HS-27A (cell line): Measurements from ENCODE around the gene CNTNAP1.

ENCODE experiments used
- DNase-seq: peaks from one replicate; pipeline ENCODE4 v3.0.0-alpha.2; 2012; ENCODE audit warnings: low read depth, missing footprints

Gene CNTNAP1

GRCh38 chr17:42670789-42671657 lies 11.3 kb upstream of the CNTNAP1 start:
- DNase-seq, result no peak

DNA sequence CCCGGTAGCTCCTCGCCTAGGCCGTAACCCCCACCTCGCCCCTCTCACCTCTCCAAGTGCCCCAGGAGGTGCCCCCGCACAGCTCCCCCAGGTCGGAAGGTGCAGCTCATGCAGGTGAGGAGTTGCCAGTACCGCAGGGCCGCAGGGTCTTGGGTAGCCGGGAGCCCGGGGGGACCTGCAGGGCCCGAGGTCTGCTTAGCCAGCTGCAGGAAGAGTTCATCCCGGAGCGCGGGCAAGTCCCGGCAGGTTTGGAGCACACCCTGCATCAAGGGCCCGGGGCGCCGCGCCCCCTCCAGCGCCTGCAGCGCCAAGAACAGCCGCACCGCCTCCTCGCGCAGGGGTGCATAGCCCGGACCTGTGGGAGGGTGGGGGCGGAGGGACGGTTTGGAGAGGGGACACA lies 10.3 kb upstream of the CNTNAP1 start:
- DNase-seq, result no peak

GRCh38 chr17:42673266-42673884 lies 9.0 kb upstream of the CNTNAP1 start:
- DNase-seq, result no peak

- DNase-seq, result no peak
Observed at GRCh38 chr17:42673885-42674754, 8.2 kb upstream of the CNTNAP1 start.

DNA sequence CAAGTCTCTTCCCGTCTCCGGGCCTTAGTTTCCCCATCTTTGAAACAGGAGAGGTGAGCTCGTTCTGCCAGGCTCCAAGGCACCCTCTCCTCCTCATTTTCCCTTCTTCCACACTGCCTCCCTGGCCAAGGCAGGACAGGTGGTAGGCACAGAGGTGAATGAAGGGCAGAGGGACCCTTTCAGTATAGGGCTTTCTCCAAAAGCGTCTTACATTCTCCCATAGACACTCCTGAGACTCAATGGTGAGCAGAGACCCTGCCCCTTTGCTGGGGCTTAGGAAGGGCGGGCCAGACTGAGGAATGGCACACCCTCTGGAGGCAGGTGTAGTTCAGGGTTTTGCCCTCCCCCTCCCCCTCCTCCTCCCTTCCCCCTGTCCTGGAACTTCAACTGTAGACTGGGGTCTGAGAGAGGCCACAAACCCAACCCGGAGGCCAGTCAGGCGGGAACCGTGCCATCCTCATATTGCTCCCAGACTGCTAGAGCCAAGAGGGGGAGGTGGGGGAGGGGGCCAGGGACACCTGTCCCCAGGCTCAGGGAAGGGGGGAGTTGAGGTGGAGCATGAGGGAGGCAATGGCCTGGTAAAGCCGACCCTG lies 7.5 kb upstream of the CNTNAP1 start:
- no peak for DNase-seq

DNA sequence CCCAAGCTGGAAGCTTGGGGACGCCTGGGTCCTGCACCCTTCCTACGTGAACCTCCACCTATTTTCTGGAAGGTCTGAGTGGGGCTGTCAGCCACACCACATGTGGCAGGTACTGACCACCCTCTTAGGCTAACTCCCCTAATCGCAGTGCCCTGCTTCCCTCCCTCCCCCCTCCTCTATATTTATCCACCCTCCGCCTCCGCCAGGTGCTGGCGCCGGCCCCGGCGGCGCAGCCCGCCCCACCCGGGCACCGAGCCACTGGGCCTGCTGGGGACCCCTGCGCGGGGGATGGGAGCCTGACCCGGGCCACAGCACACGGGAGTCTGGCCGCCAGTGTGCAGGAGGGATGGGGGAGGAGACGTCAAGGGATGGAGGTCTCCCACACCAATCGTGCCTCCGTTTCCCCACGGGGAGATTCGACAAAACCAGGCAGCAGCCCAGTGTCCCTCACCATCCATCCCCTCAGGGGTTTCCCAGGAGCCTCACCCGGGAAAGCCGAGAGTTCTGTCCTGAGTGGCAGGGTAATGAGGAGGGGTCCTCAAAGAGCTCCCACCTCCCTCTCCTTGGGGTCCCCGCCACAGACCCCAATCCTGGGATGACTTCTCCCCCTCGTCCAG lies 6.9 kb upstream of the CNTNAP1 start:
- no peak for DNase-seq

DNA sequence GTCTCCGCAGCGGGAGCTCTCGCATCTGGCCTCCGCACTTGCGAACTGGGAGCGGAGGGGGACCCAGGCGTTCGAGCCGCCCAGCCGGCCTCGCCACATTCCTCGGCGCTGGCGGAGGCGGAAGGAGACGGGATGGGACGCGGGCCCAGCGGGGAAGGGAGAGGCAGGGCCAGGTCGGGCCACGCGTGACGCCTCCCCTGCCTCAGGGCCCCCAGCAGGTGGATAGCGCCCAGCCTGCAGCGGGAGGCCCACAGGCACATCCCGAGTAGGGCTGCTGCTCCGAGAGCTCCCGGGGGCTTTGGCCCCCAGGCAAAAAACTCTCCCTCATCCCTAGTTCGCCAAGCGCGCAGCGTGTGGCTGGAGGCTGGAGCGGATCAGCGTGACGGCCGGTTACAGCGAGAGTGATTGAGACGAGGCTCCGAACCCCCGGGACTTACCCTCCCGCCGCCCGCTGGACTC lies 6.3 kb upstream of the CNTNAP1 start:
- DNase-seq, result no peak

- no peak for DNase-seq
Observed at GRCh38 chr17:42676424-42677011, 5.8 kb upstream of the CNTNAP1 start, which contains the start of gene PLEKHH3. Gene PLEKHH3 (minus strand): TSS chr17:42676994. CDS start chr17:42676563, 431 bp downstream.

GRCh38 chr17:42677012-42677857 lies 5.1 kb upstream of the CNTNAP1 start:
- peak; percentile 92 for DNase-seq

- DNase-seq, result peak; percentile 73
Observed at GRCh38 chr17:42677921-42678781, 4.2 kb upstream of the CNTNAP1 start.

DNA sequence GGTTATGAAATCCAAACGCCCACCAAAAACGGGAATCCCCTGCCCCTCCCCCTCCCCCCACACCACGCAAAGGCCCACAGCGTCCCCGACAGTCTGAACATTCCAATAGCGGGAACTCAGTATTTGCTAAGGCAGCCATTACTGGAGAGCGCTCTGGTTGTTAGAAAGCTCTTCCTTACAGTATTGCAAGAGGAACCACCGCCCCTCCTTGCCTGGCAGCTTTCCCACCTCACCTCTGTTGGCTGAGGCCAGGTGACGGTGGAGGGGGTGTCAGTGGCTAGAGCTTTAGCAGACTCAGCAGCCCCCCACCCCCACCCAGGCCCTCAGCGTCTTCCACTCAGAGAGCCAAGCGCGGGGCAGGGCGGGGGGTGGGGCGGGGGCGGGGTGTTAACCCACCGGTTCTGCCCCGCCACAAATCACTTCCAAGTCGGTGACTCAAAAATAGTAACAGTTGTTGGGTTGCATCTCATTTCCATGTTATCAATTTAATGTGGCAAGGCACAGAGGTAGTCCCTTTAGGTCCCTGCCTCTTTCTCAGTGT lies 3.3 kb upstream of the CNTNAP1 start:
- no peak for DNase-seq

- DNase-seq, result no peak
Observed at GRCh38 chr17:42679492-42680330, 2.6 kb upstream of the CNTNAP1 start.

GRCh38 chr17:42680331-42680808 lies 2.0 kb upstream of the CNTNAP1 start:
- no peak for DNase-seq

DNA sequence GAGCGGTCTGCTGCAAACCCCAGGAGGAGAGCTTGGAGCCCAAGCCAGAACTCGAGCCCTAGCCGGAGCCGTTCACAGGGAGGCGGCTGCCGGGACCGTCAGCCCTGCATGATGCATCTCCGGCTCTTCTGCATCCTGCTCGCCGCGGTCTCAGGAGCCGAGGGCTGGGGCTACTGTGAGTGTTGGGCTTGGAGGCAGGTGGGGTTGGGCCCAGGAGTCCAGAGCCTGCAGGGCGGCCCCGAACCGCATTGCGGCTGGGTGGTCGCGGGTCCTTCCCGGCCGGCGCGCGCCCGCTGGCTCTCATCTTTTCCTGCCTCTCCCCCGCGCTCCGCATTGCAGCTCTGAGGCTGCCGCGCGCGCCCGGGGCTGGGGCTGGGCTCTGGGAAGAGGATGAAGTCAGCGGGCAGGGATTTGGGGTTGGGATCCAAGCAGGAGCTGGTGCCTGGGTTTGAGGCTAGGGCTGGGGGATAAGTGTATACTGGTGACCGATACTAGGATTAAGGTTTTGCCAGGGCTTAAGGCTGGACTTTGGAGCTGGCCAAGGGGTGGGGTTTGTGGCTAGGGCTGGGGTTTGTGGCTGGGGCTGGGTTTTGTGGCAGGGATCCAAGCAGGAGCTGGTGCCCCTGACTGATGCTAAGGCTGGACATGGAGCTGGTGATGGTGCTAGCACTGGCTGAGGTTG lies 532 bp downstream of the CNTNAP1 start:
- no peak for DNase-seq

DNA sequence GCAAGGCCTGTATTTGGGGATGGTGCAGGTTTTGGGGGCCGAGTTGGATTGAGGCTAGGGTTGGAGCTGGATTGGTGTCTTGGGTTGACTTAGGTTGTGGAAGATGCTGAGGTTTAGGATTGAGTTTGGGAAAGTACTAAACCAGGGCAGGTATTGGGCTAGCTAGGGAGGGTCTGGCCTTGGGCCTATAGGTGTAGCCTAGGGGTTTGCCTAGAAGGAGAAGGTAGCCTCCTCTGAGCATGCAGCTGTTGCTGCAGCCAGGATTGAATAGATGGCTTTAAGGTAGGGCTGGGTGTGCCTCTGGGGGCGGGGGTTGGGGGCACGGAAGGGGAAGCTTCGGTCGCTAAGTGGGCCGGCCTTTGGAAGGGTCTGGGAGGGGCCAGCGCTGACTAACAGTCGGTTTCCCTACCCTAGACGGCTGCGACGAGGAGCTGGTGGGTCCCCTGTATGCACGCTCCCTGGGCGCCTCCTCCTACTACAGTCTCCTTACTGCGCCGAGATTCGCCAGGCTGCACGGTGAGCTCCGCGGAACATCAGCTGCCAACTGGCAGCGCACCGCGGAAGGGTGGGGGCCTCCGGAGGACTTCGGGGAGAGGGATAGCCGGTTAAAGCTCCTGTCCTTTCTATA lies 1.2 kb downstream of the CNTNAP1 start:
- no peak for DNase-seq

- DNase-seq, result no peak
Observed at GRCh38 chr17:42684929-42685556, 2.7 kb downstream of the CNTNAP1 start.
